ENCODE data around the gene TP53RK. TPM values are rescaled to one million over a fixed set of nuclear protein-coding genes. Genes with fewer than 3 reads are reported as not detected.

The TP53RK gene
- total RNA-seq, 1 experiment from 2014 or later, result 21.5 TPM

DNA sequence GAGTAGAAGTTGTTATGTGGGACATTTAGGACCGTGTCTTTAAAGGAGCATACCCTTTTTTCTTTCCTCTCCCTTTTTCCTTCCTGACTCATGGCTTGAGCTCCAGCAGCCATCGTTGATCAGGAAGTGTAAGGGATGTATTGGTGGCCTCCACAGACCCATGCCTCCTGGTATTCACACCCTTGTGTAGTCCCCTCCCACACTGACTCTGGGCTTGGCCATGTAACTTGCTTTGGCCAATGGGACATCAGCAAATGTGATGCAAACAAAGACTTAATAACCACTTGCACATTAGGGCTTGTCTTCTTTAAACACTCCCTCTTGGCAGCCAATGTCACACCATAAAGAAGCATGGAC is 19.0 kb downstream of the TP53RK start:
- Histone ChIP-seq H3K79me1 (ENCODE audit: insufficient read depth, low read depth, low read length, poor library complexity, severe bottlenecking) (peaks cover 3% of the 10 kb centered on the region), H2AK5ac (ENCODE audit: insufficient read length, low read length) (no peak overlapping the region), H3K56ac (ENCODE audit: insufficient read length, low read depth, low read length) (no peak overlapping the region), H2AFZ (ENCODE audit: low read length) (no peak overlapping the region), H4K8ac (replicated peaks; ENCODE audit: insufficient read length, low read depth, low read length) (no peak overlapping the region), H3K18ac (ENCODE audit: insufficient read length, low read depth, low read length) (no peak overlapping the region), H3K79me2 (ENCODE audit: insufficient read depth, low read length) (0 out of 2 replicates have a peak, but pooled peaks cover 2% of the 10 kb centered on the region), H3T11ph (ENCODE audit: low read length) (no peak overlapping the region), H3K27ac (ENCODE audit: insufficient read length, low read depth, low read length) (no peak overlapping the region), H3K23me2 (ENCODE audit: insufficient read length, low read depth, low read length, poor library complexity, severe bottlenecking) (no peaks in the 10 kb centered on the region), H2BK120ac (ENCODE audit: low read depth, low read length, poor library complexity, severe bottlenecking) (no peak overlapping the region), H4K91ac (ENCODE audit: insufficient read length, low read depth, low read length) (no peak overlapping the region), H2BK15ac (ENCODE audit: low read depth, low read length) (no peak overlapping the region), H3K9me3 (ENCODE audit: control insufficient read depth, low read depth, low read length) (peaks cover 5% of the 10 kb centered on the region), H3K27me3 (ENCODE audit: insufficient read depth, low read length) (no peaks in the 10 kb centered on the region), H3K9ac (ENCODE audit: extremely low read depth, insufficient read length, low read length) (no peak overlapping the region), H3K4me2 (ENCODE audit: insufficient read depth, insufficient read length, low read length) (no peak overlapping the region), H3K4me1 (ENCODE audit: insufficient read depth, low read length) (no peaks in the 10 kb centered on the region; the same call in 1 of the 2 replicates), H3K14ac (ENCODE audit: insufficient read depth, low read length) (no peak overlapping the region), H3K4ac (ENCODE audit: low read depth, low read length) (no peak overlapping the region), H2BK12ac (ENCODE audit: insufficient read length, low read depth, low read length) (no peak overlapping the region), H2BK20ac (ENCODE audit: low read depth, low read length, poor library complexity, severe bottlenecking) (no peak overlapping the region), H2BK5ac (ENCODE audit: insufficient read length, low read length) (no peak overlapping the region), H4K5ac (ENCODE audit: insufficient read length, low read depth, low read length) (no peak overlapping the region), H3K23ac (ENCODE audit: insufficient read length, low read depth, low read length) (no peak overlapping the region), H4K20me1 (ENCODE audit: control insufficient read depth, insufficient read depth, insufficient read length) (no peaks in the 10 kb centered on the region)
- Mint-ChIP-seq H3K4me1 (peaks cover 19 to 20% of the 10 kb centered on the region in 2 experiments), H3K36me3 (ENCODE audit: insufficient read depth in 1 of 3, low read depth in 3 of 3) (peaks cover 15 to 57% (median 52%) of the 10 kb centered on the region in 3 experiments), H3K27me3 (ENCODE audit: low read depth) (peaks cover 1% of the 10 kb centered on the region; the same call in 1 of the 2 replicates), H3K27ac (no peak overlapping the region), H3K9me3 (peaks cover 11 to 22% of the 10 kb centered on the region in 2 experiments), H3K4me3 (no peak overlapping the region)
- no peak for DNase-seq
- TF ChIP-seq, protein P1, sequence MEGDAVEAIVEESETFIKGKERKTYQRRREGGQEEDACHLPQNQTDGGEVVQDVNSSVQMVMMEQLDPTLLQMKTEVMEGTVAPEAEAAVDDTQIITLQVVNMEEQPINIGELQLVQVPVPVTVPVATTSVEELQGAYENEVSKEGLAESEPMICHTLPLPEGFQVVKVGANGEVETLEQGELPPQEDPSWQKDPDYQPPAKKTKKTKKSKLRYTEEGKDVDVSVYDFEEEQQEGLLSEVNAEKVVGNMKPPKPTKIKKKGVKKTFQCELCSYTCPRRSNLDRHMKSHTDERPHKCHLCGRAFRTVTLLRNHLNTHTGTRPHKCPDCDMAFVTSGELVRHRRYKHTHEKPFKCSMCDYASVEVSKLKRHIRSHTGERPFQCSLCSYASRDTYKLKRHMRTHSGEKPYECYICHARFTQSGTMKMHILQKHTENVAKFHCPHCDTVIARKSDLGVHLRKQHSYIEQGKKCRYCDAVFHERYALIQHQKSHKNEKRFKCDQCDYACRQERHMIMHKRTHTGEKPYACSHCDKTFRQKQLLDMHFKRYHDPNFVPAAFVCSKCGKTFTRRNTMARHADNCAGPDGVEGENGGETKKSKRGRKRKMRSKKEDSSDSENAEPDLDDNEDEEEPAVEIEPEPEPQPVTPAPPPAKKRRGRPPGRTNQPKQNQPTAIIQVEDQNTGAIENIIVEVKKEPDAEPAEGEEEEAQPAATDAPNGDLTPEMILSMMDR (conservative IDR thresholded peaks at IDR 0.05), result no peak
- no CpG with 5 or more reads among the region's 2 CpGs for WGBS (ENCODE audit: extremely low coverage, insufficient read length, low lambda C conversion rate)
